GF-D8 (cell line): ENCODE measurements around the gene CRACR2A.

ENCODE experiments used
- DNase-seq: peaks from one replicate; lab custom pipeline; 2025; lab: John Stamatoyannopoulos, UW

The CRACR2A gene

GRCh38 chr12:3752096-3752709, 706 bp downstream of the CRACR2A start:
- peak; percentile 67 for DNase-seq

GRCh38 chr12:3751151-3752095, 1.5 kb downstream of the CRACR2A start:
- DNase-seq = no peak

GRCh38 chr12:3750616-3751015, 2.3 kb downstream of the CRACR2A start:
- no peak for DNase-seq

GRCh38 chr12:3748620-3749019, 4.3 kb downstream of the CRACR2A start:
- DNase-seq = no peak

GRCh38 chr12:3747976-3748619, 4.8 kb downstream of the CRACR2A start:
- DNase-seq = no peak

- DNase-seq = no peak
Observed at GRCh38 chr12:3747543-3747942, 5.4 kb downstream of the CRACR2A start.

- DNase-seq = no peak
Observed at GRCh38 chr12:3746758-3747157, 6.2 kb downstream of the CRACR2A start.

GRCh38 chr12:3745152-3745551, 7.8 kb downstream of the CRACR2A start:
- DNase-seq = no peak

- DNase-seq = no peak
Observed at GRCh38 chr12:3744229-3744901, 8.5 kb downstream of the CRACR2A start.

GRCh38 chr12:3743803-3744202, 9.1 kb downstream of the CRACR2A start:
- no peak for DNase-seq

- no peak for DNase-seq
Observed at GRCh38 chr12:3741882-3742672, 10.8 kb downstream of the CRACR2A start.

GRCh38 chr12:3740480-3741231, 12.3 kb downstream of the CRACR2A start:
- DNase-seq = no peak

GRCh38 chr12:3735432-3735831, 17.5 kb downstream of the CRACR2A start:
- no peak for DNase-seq

GRCh38 chr12:3732901-3733300, 20.0 kb downstream of the CRACR2A start:
- DNase-seq = no peak

- DNase-seq = no peak
Observed at GRCh38 chr12:3730111-3730510, 22.8 kb downstream of the CRACR2A start.

- peak; percentile 97 for DNase-seq
Observed at GRCh38 chr12:3728686-3729085, 24.2 kb downstream of the CRACR2A start.

- peak; percentile 95 for DNase-seq
Observed at GRCh38 chr12:3727877-3728632, 24.9 kb downstream of the CRACR2A start.

GRCh38 chr12:3727354-3727753, 25.6 kb downstream of the CRACR2A start:
- peak; percentile 61 for DNase-seq

GRCh38 chr12:3726456-3726855, 26.5 kb downstream of the CRACR2A start:
- peak; percentile 36 for DNase-seq
